H1 (cell line): ENCODE results near the gene TXLNB. TPM values are rescaled to one million over a fixed set of nuclear protein-coding genes. Genes with fewer than 3 reads are reported as not detected.

Experiments
- CHD7 ChIP-seq: fragments of 300-600 bp; sonication (generic); IDR thresholded peaks from 2 replicates; pipeline ENCODE4 v1.7.1; 2012; ENCODE audit warnings: low read length, moderate library complexity, mild to moderate bottlenecking, inconsistent platforms; ENCODE audit not compliant: insufficient replicate concordance
- KDM1A ChIP-seq: fragments of 200-600, 300-600 bp; sonication (generic); IDR thresholded peaks from 2 replicates; pipeline ENCODE4 v1.7.1; 2016; ENCODE audit warnings: mild to moderate bottlenecking, low read length, borderline replicate concordance
- SRF ChIP-seq: IDR thresholded peaks from 2 replicates; pipeline ENCODE4 v1.6.1; 2011; ENCODE audit warnings: mild to moderate bottlenecking, low read depth, low read length, moderate library complexity
- SUZ12 ChIP-seq: fragments of 200-600 bp; sonication (generic); IDR thresholded peaks from 2 replicates; pipeline ENCODE4 v1.6.1; 2012; ENCODE audit warnings: mild to moderate bottlenecking, inconsistent platforms, low read length, moderate library complexity, mixed read lengths
- polyA plus RNA-seq, 7 experiments: library from polyadenylated mRNA; depleted of rRNA in 3 of 7; stranded (reverse) in 5 of 7; unstranded in 2 of 7; fragments of >200 nt in 5 of 7; fragments of 200-250 nt in 2 of 7; gene quantifications; 1 replicate in 5 of 7; 2 replicates in 1 of 7; 4 replicates in 1 of 7; pipeline versions ENCODE4 v1.2.1 to v1.2.3, GENCODE V29; 2011 to 2013; ENCODE audit warnings: missing spikeins in 2 of 7, mixed read lengths in 2 of 7
- total RNA-seq: library from RNA; stranded (reverse); fragmentation: NEBNext Ultra II Directional; extraction: Animal tissue kit (Norgen Biotek cat#: 25700); gene quantifications from 2 replicates; pipeline ENCODE4 v1.2.1, GENCODE V29; 2021

TXLNB gene
- total and polyA plus RNA-seq, 2 of the 8 experiments (the other 6 are each of a cell fraction or from before 2014, with no cell fraction given) = 0.05 to 0.17 TPM

DNA sequence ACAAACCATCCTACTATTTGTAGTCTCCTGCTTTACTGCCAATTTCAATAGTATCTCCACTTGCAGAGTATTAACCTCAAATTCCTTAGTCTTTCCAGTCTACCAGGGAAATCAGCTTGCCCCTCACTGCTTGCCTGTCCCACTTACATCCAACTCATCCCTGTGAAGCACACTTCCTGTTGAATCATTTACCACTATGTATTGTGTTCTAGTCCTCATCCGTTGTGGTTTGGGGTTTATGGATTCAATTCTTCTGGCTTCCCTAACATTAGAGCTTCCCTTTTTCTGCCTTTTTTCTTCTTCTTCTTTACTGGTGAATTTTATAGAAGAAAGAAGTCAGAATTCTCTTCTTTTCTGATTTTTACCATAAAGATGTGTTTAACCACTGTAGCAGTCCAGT lies 5.1 kb upstream of the TXLNB start (continued):
- TF ChIP-seq SRF (no peak), CHD7 (no peak), KDM1A (no peak), SUZ12 (no peak)
